Activated T-helper 1 cell treated with anti-CD3 and anti-CD28 coated beads, Interleukin-12 subunit alpha, Interleukin-12 subunit beta, Interleukin-2, Interleukin-4 antibody, amounts not matched to agents 30 ng/mL and 10 ng/mL and 1 ng/mL, durations not matched to agents 14 hours and 24 hours and 36 hours (primary cell): ENCODE data around the gene PCSK4. TPM values are rescaled to one million over a fixed set of nuclear protein-coding genes. Genes with fewer than 3 reads are reported as not detected.

Experiments
- DNase-seq: peaks from one replicate; pipeline ENCODE4 v3.0.0; 2021; ENCODE audit warnings: low spot score
- H3K27ac Mint-ChIP-seq: one replicate; pipeline ENCODE4 v1.8.0; 2021; ENCODE audit warnings: mild to moderate bottlenecking, mixed read lengths
- H3K27me3 Mint-ChIP-seq: one replicate; pipeline ENCODE4 v1.8.0; 2022; ENCODE audit warnings: mild to moderate bottlenecking, moderate library complexity, mixed read lengths; ENCODE audit not compliant: insufficient read depth
- H3K36me3 Mint-ChIP-seq: one replicate; pipeline ENCODE4 v1.8.0; 2021; ENCODE audit warnings: low read depth, mixed read lengths
- H3K4me1 Mint-ChIP-seq: one replicate; pipeline ENCODE4 v1.8.0; 2021; ENCODE audit warnings: low read depth, mixed read lengths
- H3K4me3 Mint-ChIP-seq: one replicate; pipeline ENCODE4 v1.8.0; 2021; ENCODE audit warnings: mild to moderate bottlenecking, moderate library complexity, mixed read lengths
- H3K9me3 Mint-ChIP-seq: one replicate; pipeline ENCODE4 v1.8.0; 2021; ENCODE audit warnings: mixed read lengths
- intact Hi-C: fragments of 100-400 bp; cut with micrococcal nuclease; formaldehyde crosslinking; loops from one replicate; pipeline ENCODE4 v1.15.1; 2024
- total RNA-seq: library from RNA; stranded (reverse); gene quantifications from 2 replicates; pipeline ENCODE4 v1.2.3, GENCODE V29; 2022

The PCSK4 gene
- total RNA-seq, 1 donor from 2014 or later, result 0.26 TPM

GRCh38 chr19:1496714-1497577 lies 6.8 kb upstream of the PCSK4 start:
- Mint-ChIP-seq H3K27me3 (peaks cover 3% of the 10 kb centered on the region), H3K4me3 (no peak overlapping the region), H3K4me1 (peaks cover 2% of the 10 kb centered on the region), H3K9me3 (no peaks in the 10 kb centered on the region), H3K36me3 (no peaks in the 10 kb centered on the region), H3K27ac (no peak overlapping the region)
- DNase-seq, result no peak
- intact Hi-C loops, result no loop called here

- intact Hi-C loops, result no loop called here
- H3K36me3 Mint-ChIP-seq, result no peaks in the 10 kb centered on the region
- H3K27me3 Mint-ChIP-seq, result peaks cover 6% of the 10 kb centered on the region
- H3K27ac Mint-ChIP-seq, result no peak overlapping the region
- H3K4me1 Mint-ChIP-seq, result peaks cover 6% of the 10 kb centered on the region
- no peak for DNase-seq
- H3K4me3 Mint-ChIP-seq, result no peak overlapping the region
- H3K9me3 Mint-ChIP-seq, result no peaks in the 10 kb centered on the region
Measured at GRCh38 chr19:1495799-1496713, 5.9 kb upstream of the PCSK4 start.

- no peak overlapping the region for H3K27ac Mint-ChIP-seq
- peaks cover 11% of the 10 kb centered on the region for H3K4me1 Mint-ChIP-seq
- peaks cover 6% of the 10 kb centered on the region for H3K27me3 Mint-ChIP-seq
- H3K9me3 Mint-ChIP-seq, result no peaks in the 10 kb centered on the region
- no peak for DNase-seq
- H3K4me3 Mint-ChIP-seq, result no peak overlapping the region
- intact Hi-C loops, result no loop called here
- no peaks in the 10 kb centered on the region for H3K36me3 Mint-ChIP-seq
Measured at GRCh38 chr19:1495051-1495798, 5.1 kb upstream of the PCSK4 start.

GRCh38 chr19:1494115-1494815 lies 4.1 kb upstream of the PCSK4 start:
- DNase-seq, result no peak
- intact Hi-C loops, result loop anchor here (5.0 kb wide), 1 partner anchor 368 kb away; the partner anchor contains the start of gene KLF16
- peaks cover 6% of the 10 kb centered on the region for H3K27me3 Mint-ChIP-seq
- no peaks in the 10 kb centered on the region for H3K9me3 Mint-ChIP-seq
- no peak overlapping the region for H3K27ac Mint-ChIP-seq
- no peaks in the 10 kb centered on the region for H3K36me3 Mint-ChIP-seq
- no peak overlapping the region for H3K4me3 Mint-ChIP-seq
- H3K4me1 Mint-ChIP-seq, result peaks cover 11% of the 10 kb centered on the region

GRCh38 chr19:1492474-1493006 lies 2.4 kb upstream of the PCSK4 start:
- H3K4me1 Mint-ChIP-seq, result peaks cover 11% of the 10 kb centered on the region
- H3K9me3 Mint-ChIP-seq, result no peaks in the 10 kb centered on the region
- H3K27ac Mint-ChIP-seq, result no peak overlapping the region
- intact Hi-C loops, result loop anchor here (5.0 kb wide), 1 partner anchor 370 kb away; the partner anchor contains the start of gene KLF16
- H3K36me3 Mint-ChIP-seq, result no peaks in the 10 kb centered on the region
- H3K27me3 Mint-ChIP-seq, result peaks cover 6% of the 10 kb centered on the region
- no peak for DNase-seq
- H3K4me3 Mint-ChIP-seq, result peak overlapping the region; percentile 81

- no peak for DNase-seq
- Mint-ChIP-seq H3K9me3 (no peaks in the 10 kb centered on the region), H3K27me3 (peaks cover 6% of the 10 kb centered on the region), H3K4me1 (peaks cover 11% of the 10 kb centered on the region), H3K27ac (peak overlapping the region; percentile 21), H3K4me3 (peak overlapping the region; percentile 81), H3K36me3 (no peaks in the 10 kb centered on the region)
- intact Hi-C loops, result loop anchor here (2.0 to 5.0 kb wide), 5 partner anchors 21 to 370 kb away; partner anchors contain the start of genes DAZAP1, KLF16, MBD3 and TCF3
Measured at GRCh38 chr19:1491849-1492170, 1.7 kb upstream of the PCSK4 start.

- Mint-ChIP-seq H3K27me3 (peaks cover 6% of the 10 kb centered on the region), H3K4me1 (peaks cover 11% of the 10 kb centered on the region), H3K36me3 (no peaks in the 10 kb centered on the region), H3K4me3 (peak within 1 kb of the TSS; percentile 82), H3K27ac (peak within 1 kb of the TSS; percentile 74), H3K9me3 (no peaks in the 10 kb centered on the region)
- no peak for DNase-seq
- intact Hi-C loops, result loop anchor here (2.0 to 5.0 kb wide), 5 partner anchors 20 to 371 kb away; partner anchors contain the start of genes DAZAP1, KLF16, MBD3 and TCF3
Measured at GRCh38 chr19:1491114-1491848, 1.1 kb upstream of the PCSK4 start, which contains the start of gene REEP6. Gene REEP6 (plus strand): TSS chr19:1491181. CDS start chr19:1491270, 89 bp downstream.

GRCh38 chr19:1489463-1490310 lies 463 bp downstream of the PCSK4 start:
- H3K9me3 Mint-ChIP-seq, result no peaks in the 10 kb centered on the region
- DNase-seq, result no peak
- no peaks in the 10 kb centered on the region for H3K36me3 Mint-ChIP-seq
- peaks cover 6% of the 10 kb centered on the region for H3K27me3 Mint-ChIP-seq
- H3K4me3 Mint-ChIP-seq, result peak overlapping the region; percentile 62
- peaks cover 11% of the 10 kb centered on the region for H3K4me1 Mint-ChIP-seq
- intact Hi-C loops, result loop anchor here (1.0 to 5.0 kb wide), 12 partner anchors 10 to 607 kb away; partner anchors contain the start of genes ADAMTSL5, ATP8B3, C19orf25 and CIRBP
- H3K27ac Mint-ChIP-seq, result no peak overlapping the region

- intact Hi-C loops, result no loop called here
- no peak for DNase-seq
- Mint-ChIP-seq H3K27me3 (peaks cover 3% of the 10 kb centered on the region), H3K4me3 (no peak overlapping the region), H3K36me3 (no peaks in the 10 kb centered on the region), H3K4me1 (peaks cover 11% of the 10 kb centered on the region), H3K27ac (no peak overlapping the region), H3K9me3 (no peaks in the 10 kb centered on the region)
Measured at GRCh38 chr19:1488282-1488601, 1.9 kb downstream of the PCSK4 start.

GRCh38 chr19:1487576-1488281 lies 2.4 kb downstream of the PCSK4 start:
- no peaks in the 10 kb centered on the region for H3K36me3 Mint-ChIP-seq
- peaks cover 3% of the 10 kb centered on the region for H3K27me3 Mint-ChIP-seq
- H3K4me3 Mint-ChIP-seq, result no peak overlapping the region
- intact Hi-C loops, result no loop called here
- DNase-seq, result no peak
- H3K27ac Mint-ChIP-seq, result no peak overlapping the region
- H3K9me3 Mint-ChIP-seq, result no peaks in the 10 kb centered on the region
- peaks cover 11% of the 10 kb centered on the region for H3K4me1 Mint-ChIP-seq
